Right atrium auricular region (tissue), 2 donors: ENCODE results near the gene MRPS5. TPM values are rescaled to one million over a fixed set of nuclear protein-coding genes. Genes with fewer than 3 reads are reported as not detected.

Source experiments
- DNase-seq: peaks from one replicate; pipeline ENCODE4 v3.0.0-alpha.2; 2019; ENCODE audit warnings: low spot score
- H3K27ac ChIP-seq, 2 donors: fragments of 200-600 bp; sonication (generic); 1 replicate in 1 of 2; 2 replicates in 1 of 2; pipeline ENCODE4 v1.5.1; 2016 to 2019
- H3K27me3 ChIP-seq, 2 donors: fragments of 200-600 bp; sonication (generic); one replicate each; pipeline versions ENCODE4 v1.5.1 to v1.6.0; 2017 to 2019
- H3K36me3 ChIP-seq: fragments of 200-600 bp; sonication (generic); one replicate; pipeline ENCODE4 v1.5.1; 2016
- H3K4me1 ChIP-seq, 2 donors: fragments of 200-600 bp; sonication (generic); one replicate each; pipeline versions ENCODE4 v1.5.1 to v1.6.0; 2017 to 2019
- H3K4me3 ChIP-seq, 2 donors: fragments of 200-600 bp; sonication (generic); 1 replicate in 1 of 2; 2 replicates in 1 of 2; pipeline ENCODE4 v1.5.1; 2017 to 2019; ENCODE audit warnings: mild to moderate bottlenecking in 1 of 2, moderate library complexity in 1 of 2
- H3K9me3 ChIP-seq, 2 donors: fragments of 200-600 bp; sonication (generic); one replicate each; pipeline ENCODE4 v1.5.1; 2019
- total RNA-seq, 2 donors: library from RNA; depleted of rRNA; stranded (reverse); fragments of >200 nt; gene quantifications; one replicate each; pipeline ENCODE4 v1.1.0, GENCODE V29; 2016
- TF ChIP-seq, protein P1 (sequence below), 2 donors: fragments of 200-600 bp; sonication (generic); IDR thresholded peaks; one replicate each; pipeline ENCODE4 v1.5.1; 2019; ENCODE audit warnings: antibody characterized with exemption in 2 of 2

MRPS5 gene
- total RNA-seq, 2 donors from 2014 or later, result 39.0 to 57.7 TPM

- H3K9me3 ChIP-seq, result no peaks in the 10 kb centered on the region
- H3K36me3 ChIP-seq, result no peaks in the 10 kb centered on the region
- no peak overlapping the region for H3K27ac ChIP-seq
- H3K27me3 ChIP-seq, result no peaks in the 10 kb centered on the region
- H3K4me1 ChIP-seq, result no peaks in the 10 kb centered on the region
- no peak for DNase-seq
- no peak overlapping the region for H3K4me3 ChIP-seq
- TF ChIP-seq, protein P1, sequence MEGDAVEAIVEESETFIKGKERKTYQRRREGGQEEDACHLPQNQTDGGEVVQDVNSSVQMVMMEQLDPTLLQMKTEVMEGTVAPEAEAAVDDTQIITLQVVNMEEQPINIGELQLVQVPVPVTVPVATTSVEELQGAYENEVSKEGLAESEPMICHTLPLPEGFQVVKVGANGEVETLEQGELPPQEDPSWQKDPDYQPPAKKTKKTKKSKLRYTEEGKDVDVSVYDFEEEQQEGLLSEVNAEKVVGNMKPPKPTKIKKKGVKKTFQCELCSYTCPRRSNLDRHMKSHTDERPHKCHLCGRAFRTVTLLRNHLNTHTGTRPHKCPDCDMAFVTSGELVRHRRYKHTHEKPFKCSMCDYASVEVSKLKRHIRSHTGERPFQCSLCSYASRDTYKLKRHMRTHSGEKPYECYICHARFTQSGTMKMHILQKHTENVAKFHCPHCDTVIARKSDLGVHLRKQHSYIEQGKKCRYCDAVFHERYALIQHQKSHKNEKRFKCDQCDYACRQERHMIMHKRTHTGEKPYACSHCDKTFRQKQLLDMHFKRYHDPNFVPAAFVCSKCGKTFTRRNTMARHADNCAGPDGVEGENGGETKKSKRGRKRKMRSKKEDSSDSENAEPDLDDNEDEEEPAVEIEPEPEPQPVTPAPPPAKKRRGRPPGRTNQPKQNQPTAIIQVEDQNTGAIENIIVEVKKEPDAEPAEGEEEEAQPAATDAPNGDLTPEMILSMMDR (IDR thresholded peaks at IDR 0.05), result no peak
Measured at GRCh38 chr2:95050385-95051300, 71.0 kb downstream of the MRPS5 start.

DNA sequence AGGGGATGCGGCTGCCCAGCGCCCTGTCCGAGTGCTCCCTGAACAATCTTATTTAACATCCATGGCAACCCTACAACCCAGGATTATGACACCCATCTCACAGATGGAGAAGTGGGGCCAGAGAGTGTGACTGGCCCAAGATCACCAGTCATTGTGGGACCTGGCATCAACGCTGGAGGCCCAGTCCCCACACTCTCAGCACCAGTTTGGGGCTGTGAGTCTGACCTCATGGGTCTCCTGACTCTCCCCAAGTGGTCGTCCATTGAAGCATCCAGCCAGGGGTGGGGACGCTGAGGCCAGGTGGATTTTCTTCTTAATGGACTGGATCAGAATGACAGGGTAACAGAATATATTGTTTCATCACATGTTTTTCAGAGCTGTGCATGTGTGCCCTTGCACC, 71.6 kb downstream of the MRPS5 start:
- DNase-seq, result no peak

GRCh38 chr2:95049683-95049955, 72.0 kb downstream of the MRPS5 start:
- H3K4me3 ChIP-seq, result no peak overlapping the region
- H3K4me1 ChIP-seq, result no peaks in the 10 kb centered on the region
- H3K36me3 ChIP-seq, result no peaks in the 10 kb centered on the region
- H3K9me3 ChIP-seq, result no peaks in the 10 kb centered on the region
- DNase-seq, result no peak
- no peaks in the 10 kb centered on the region for H3K27me3 ChIP-seq
- TF ChIP-seq, protein P1 (IDR thresholded peaks at IDR 0.05), result no peak
- no peak overlapping the region for H3K27ac ChIP-seq

More for the DNA sequence above, 71.6 kb downstream of the MRPS5 start:
- H3K4me1 ChIP-seq, result no peaks in the 10 kb centered on the region
- no peaks in the 10 kb centered on the region for H3K9me3 ChIP-seq
- no peaks in the 10 kb centered on the region for H3K27me3 ChIP-seq
- no peak overlapping the region for H3K27ac ChIP-seq
- no peaks in the 10 kb centered on the region for H3K36me3 ChIP-seq
- no peak overlapping the region for H3K4me3 ChIP-seq
- TF ChIP-seq, protein P1 (IDR thresholded peaks at IDR 0.05), result no peak

DNA sequence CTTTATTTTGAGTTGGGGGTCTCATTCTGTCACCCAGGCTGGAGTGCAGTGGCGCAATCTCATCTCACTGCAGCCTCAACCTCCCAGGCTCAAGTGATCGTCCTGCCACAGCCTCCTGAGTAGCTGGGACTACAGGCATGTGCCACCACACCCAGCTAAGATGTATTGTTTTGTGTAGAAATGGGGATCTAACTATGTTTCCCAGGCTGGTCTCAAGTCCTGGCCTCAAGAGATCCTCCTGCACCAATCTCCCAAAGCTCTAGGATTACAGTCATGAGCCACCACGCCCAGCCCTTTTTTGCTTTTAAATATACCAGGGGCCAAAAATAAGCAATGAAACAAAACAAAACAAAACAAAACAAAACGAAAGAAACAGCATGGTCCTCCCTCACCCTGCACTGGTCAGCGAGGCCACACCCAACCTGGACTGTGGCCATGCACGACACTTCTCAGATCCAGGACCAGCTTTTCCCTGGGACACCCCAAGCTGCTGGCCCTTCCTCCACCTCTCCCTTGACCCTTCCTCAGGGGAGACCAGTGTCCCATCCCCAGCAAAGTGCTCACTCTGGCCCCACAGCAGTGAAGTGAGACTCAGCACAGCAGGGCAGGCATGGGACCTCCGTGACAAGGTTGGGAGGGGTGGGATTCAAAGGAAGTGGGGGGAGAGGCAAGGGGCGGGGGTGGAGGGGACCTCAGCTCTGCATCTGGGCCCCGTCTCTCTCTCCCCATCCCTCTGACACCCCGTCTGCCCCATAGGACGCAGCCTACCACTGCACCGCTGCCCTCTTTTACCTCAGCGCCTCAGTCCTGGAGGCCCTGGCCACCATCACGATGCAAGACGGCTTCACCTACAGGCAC, 72.6 kb downstream of the MRPS5 start:
- no peak for DNase-seq
- H3K4me3 ChIP-seq, result no peak overlapping the region
- H3K4me1 ChIP-seq, result peaks cover 0 to 4% of the 10 kb centered on the region in 2 donors
- no peak overlapping the region for H3K27ac ChIP-seq
- H3K27me3 ChIP-seq, result no peaks in the 10 kb centered on the region
- H3K36me3 ChIP-seq, result no peaks in the 10 kb centered on the region
- no peaks in the 10 kb centered on the region for H3K9me3 ChIP-seq
- TF ChIP-seq, protein P1 (IDR thresholded peaks at IDR 0.05), result no peak

DNA sequence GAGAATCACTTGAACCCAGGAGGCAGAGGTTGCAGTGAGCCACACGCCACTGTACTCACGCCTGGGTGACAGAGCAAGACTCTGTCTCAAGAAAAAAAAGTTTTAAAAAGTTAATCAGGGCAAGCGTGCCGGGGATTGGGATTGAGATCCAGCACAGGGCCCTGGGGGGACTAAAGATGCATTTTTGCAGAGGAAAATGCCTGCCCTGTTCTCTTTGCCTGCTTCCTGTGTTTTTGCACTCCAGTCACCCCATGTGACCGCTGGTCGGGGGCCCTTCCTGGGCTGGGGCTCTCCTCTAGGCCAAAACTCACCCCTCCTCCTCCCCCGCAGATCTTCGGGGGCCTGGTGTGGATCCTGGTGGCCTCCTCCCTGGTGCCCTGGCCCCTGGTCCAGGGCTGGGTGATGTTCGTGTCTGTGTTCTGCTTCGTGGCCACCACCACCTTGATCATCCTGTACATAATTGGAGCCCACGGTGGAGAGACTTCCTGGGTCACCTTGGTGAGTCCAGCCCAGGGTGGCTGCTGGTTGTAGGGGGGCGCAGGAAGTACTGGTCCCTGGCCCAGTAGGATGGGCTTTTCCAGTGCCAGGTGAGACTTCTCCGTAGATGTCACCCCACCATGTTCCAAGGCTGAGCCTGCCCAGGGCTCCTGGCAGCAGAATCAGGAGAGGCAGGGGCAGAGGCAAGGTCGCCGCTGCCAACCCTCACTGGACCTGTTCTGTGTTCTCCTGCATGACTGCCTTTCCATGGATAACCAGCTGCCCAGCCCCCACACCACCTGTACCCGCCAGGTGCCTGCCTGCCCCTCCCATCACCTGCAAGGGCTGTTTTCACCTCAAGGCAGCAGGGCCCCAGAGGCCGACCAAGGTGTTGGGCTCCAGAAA, 73.7 kb downstream of the MRPS5 start:
- no peak for DNase-seq
- no peak overlapping the region for H3K4me3 ChIP-seq
- no peaks in the 10 kb centered on the region for H3K36me3 ChIP-seq
- no peak overlapping the region for H3K27ac ChIP-seq
- peaks cover 0 to 15% of the 10 kb centered on the region in 2 donors for H3K4me1 ChIP-seq
- TF ChIP-seq, protein P1 (IDR thresholded peaks at IDR 0.05), result no peak
- H3K27me3 ChIP-seq, result no peaks in the 10 kb centered on the region
- H3K9me3 ChIP-seq, result no peaks in the 10 kb centered on the region
